ENCODE measurements around the gene IGF1.

Gene IGF1

DNA sequence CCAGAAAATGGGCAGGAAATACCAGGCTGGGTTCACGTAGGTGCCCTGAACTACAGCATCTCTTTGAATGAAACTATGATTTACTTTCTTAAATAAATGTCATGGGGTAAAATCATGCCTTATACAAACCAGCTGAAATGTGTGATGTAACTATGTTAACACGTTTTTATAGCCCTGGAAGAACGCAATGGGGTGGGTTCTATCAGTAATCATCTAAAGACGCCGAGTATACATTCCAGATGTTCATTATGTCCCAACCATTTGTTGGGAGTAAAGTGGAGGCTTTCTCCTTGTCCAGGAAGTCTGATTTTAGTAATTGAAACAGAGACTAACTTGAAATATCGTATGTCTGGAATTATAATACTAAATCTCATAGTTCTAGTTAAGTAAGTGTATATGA is 16.2 kb upstream of the IGF1 start:
- no peak for DNase-seq (ENCODE audit: low read depth in 3 of 3)

GRCh38 chr12:102487226-102487625 is 6.9 kb upstream of the IGF1 start:
- no peak for DNase-seq (ENCODE audit: low read depth in 3 of 3)

- no peak for DNase-seq (ENCODE audit: low read depth in 3 of 3)
Observed at GRCh38 chr12:102486153-102486552, 5.8 kb upstream of the IGF1 start.

- peak in 2 of 3 experiments; percentile 5 to 11 for DNase-seq (ENCODE audit: low read depth in 3 of 3)
Observed at GRCh38 chr12:102484428-102484958, 4.1 kb upstream of the IGF1 start.

- DNase-seq (ENCODE audit: low read depth in 3 of 3): no peak
Observed at GRCh38 chr12:102484017-102484416, 3.7 kb upstream of the IGF1 start.

- no peak for DNase-seq (ENCODE audit: low read depth in 3 of 3)
Observed at GRCh38 chr12:102483466-102483865, 3.1 kb upstream of the IGF1 start.

GRCh38 chr12:102481705-102482425 is 1.5 kb upstream of the IGF1 start:
- DNase-seq (ENCODE audit: low read depth in 3 of 3): no peak

DNA sequence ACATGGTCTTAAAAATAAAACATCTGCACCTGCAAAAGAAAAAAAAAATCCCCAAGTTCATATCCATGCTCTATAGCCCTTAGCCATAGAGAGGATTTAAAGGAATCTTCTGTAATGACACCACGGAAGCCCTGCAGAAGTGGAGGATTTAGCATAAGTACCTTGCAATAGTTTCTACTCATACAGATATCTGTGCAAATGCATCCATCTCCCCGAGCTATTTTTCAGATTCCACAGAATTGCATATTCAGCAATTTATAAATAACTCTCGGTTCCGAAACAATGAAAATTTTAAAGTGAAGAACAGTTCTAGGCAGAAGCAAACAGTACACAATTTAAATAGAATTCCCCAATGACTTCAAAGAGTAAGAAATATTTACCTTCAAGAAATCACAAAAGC is 424 bp downstream of the IGF1 start:
- no peak for DNase-seq (ENCODE audit: low read depth in 3 of 3)

DNA sequence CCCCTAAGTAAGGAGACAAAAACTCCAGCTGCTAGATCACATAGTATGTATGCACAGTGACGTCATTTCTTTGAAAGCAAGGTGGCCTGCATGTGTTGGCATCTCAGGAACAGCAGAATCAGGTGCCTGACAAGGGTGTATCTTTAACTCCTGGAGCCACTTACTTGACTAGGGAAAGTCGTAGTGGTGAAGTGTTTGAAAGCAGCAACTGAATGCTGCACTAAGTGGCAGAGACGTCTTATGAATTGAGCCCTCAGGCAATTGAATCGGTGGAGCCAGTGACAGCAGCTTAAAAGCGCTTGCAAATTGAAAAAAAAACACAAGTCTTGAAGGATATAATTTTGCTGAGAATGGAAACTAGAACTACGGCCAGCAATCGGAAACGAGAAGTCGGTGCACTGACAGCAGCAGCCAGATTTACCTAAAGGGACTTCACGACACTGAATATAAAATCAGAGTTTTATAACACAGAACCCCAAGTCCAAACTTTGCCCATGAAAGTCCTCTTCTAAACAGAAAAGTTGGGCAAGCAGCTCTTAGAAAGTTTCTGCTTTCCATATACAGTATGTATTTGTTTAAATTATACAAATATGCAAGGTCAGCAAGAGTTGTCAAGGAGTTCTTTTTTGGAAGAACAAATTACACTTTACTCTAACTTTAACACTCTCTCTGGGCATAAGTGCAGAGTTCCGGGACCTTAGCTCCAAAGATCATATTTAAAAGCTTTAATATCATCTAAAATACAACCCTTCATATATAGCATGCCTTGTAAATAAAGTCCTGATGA is 1.1 kb downstream of the IGF1 start:
- DNase-seq (ENCODE audit: low read depth in 3 of 3): no peak

DNA sequence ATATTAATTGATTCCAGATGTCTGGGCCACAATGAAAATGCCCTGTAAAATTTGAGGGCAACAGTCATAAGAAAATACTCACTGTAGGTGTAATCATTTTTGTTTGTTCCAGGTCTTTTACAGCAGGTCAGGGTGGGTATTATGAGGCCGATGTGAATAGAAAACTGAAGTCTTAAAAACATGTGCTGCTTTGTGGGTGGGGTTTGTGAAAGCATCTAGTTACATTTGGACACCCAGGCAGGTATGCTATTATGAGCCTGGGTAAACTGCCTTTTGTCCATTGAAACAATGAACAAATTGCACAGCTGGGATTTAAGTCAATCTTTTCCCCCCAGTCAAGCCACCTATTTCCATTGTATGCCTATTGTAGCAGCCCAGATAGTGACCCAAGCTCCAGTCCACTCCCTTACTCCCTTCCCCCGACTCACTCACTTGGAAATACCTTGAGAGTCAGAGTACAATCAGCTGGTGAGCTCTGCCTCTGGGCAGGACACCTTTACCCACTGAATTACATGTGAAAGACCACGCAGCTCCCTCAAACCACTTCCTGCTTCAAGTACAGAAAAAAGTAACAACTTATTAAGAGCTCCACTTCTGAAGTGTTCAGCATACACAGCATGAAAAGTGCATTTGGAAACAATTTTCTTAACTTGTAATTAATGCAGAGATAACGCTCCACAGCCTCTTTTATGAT is 1.8 kb downstream of the IGF1 start:
- no peak for DNase-seq (ENCODE audit: low read depth in 3 of 3)

GRCh38 chr12:102475355-102475754 is 5.0 kb downstream of the IGF1 start:
- no peak for DNase-seq (ENCODE audit: low read depth in 3 of 3)

GRCh38 chr12:102474438-102475064 is 5.8 kb downstream of the IGF1 start:
- DNase-seq (ENCODE audit: low read depth in 3 of 3): no peak

- DNase-seq (ENCODE audit: low read depth in 3 of 3): no peak
Observed at GRCh38 chr12:102472496-102472895, 7.9 kb downstream of the IGF1 start.

DNA sequence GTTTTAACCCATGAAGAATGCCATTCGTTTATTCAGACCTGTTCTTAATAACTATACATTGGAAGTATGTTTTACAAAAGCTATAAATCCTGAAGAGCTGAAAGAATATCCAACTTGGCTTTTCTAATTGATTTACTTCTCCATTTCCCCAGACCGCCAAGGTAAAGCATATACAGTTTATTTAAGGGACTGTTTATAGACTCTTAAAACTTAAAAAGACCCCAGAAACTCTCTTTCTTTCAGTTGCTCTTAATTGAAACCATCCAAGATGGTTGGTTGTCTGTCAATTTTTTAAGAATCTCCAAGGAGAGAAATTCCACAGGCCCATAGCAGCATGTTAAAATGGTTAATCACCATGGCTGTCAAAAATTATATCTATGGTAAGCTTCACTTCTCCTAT is 8.8 kb downstream of the IGF1 start:
- DNase-seq (ENCODE audit: low read depth in 3 of 3): no peak

- DNase-seq (ENCODE audit: low read depth in 3 of 3): no peak
Observed at GRCh38 chr12:102470945-102471344, 9.4 kb downstream of the IGF1 start.

DNA sequence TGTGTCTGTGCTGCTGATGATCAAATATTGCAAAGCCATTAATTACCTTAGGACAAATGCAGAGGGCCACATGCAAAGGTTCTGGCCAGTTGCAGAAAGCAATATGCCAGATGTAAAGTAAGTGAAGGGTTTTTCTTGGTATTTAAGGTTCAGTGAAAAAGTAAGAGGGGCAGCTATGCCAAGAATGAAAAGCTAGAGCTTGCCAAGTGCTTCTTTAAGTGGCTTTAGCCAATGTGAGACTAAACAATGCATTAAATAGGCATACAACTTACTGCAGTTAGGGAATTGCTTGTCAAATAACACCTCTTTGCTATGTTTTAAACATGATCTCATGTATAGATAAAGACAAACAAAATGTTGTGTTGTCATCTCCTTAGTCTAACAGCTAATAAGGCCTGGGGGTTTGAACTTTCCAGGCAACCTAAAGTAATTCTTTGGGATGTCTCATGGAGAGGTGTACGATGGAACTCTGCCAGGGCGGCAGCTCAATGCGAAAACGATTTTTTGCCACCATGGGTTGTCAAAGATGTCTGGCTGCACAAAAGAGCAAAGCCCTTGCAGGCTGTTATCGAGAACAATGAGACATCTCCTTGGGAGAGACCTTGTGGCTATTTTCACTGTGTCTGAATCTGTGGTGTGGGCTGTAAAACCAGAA is 12.0 kb downstream of the IGF1 start:
- DNase-seq (ENCODE audit: low read depth in 3 of 3): no peak

DNA sequence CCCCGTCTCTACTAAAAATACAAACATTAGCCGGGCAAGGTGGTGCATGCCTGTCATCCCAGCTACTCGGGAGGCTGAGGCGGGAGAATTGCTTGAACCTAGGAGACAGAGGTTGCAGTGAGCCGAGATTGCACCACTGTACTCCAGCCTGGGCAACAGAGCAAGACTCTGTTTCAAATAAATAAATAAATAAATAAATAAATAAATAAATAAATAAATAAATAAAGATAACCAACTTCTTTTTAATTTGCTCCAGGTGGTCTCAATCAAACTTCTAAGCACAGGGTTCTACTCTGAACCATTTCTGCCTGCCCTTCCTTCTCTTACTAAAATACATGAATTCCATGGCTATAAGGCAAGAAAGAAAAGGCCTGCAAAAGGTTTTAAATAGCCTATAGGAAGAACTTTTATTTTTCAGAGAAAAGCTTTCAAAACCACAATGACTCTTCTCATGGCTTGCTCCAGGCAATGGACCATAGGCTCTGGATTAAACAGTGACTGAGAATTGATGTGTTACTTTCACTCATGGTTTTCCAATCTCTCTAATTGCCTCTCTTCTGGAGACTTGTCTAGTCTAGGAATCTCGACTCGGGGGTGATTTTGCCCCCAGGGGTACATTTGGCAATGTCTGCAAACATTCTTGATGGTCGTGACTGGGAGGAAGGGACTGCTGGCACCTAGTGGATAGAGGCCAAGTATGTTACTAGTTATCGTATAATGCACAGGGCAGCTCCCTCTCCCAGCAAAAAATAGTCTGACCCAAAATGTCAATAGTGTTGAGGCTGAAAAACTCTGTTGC is 14.4 kb downstream of the IGF1 start:
- no peak for DNase-seq (ENCODE audit: low read depth in 3 of 3)

DNA sequence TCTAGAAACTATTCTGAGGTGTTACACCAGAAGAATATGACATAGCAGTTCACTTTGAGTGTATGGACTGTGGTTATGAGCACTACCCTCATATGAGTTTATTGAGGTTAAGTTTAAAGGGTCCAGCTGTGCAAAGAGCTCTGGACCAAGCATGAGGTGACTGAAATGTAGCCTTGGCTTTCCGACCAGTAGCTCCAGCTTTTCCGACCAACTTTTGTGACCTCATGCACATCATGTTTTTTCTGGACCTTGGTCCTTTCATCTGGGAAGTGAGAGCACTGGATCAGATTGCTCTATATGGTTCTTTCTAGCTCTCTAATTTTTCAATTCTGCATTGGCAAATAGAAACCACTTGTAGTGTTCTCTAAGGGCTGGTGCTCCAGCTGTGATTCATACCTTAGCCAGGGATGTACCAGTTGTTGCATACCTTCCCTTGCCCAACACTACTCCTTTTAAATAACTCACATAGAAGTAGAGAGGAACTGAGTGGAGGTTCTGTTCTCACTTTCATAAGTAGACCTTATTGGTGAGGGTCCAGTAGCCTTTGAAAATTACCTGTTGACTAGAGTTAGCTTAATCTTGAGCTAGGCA is 16.6 kb downstream of the IGF1 start:
- DNase-seq (ENCODE audit: low read depth in 3 of 3): no peak

GRCh38 chr12:102462795-102463465 is 17.4 kb downstream of the IGF1 start:
- no peak for DNase-seq (ENCODE audit: low read depth in 3 of 3)

DNA sequence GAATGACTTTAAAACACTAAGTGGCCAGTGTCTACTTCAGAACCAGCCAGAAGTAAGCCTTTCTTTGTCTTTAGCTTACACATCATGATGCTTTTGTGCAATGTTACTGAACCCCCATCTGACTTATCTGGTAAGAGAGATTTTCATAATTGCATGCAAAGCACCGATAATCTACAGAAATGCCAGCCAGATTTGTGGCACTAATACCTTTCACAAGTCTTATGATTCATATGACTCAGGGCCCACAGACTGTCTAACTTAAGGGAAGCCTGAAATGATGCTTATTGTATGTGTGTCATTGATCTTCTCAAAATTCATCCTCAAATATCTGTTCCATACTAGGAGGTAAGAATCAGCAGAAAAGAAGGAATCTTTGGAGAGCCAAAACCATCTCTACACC is 18.0 kb downstream of the IGF1 start:
- no peak for DNase-seq (ENCODE audit: low read depth in 3 of 3)

All from stimulated activated CD4-positive, alpha-beta T cell treated with anti-CD3 and anti-CD28 coated beads, TNF-alpha, amount 100 ng/mL, for 4 hours (primary cell).